KG1 (cell line): ENCODE measurements around the gene TMCO4.
"Not testable (repeated sequence)": the region's sequence is repeated elsewhere in the genome, so short reads cannot be mapped to it uniquely, and the experiment has no call there.

Experiments
- DNase-seq: peaks from one replicate; lab custom pipeline; 2025; lab: John Stamatoyannopoulos, UW

The TMCO4 gene

GRCh38 chr1:19813643-19813960, 13.9 kb upstream of the TMCO4 start:
- no peak for DNase-seq

GRCh38 chr1:19812875-19813642, 13.3 kb upstream of the TMCO4 start:
- no peak for DNase-seq

GRCh38 chr1:19811206-19811851, 11.6 kb upstream of the TMCO4 start:
- no peak for DNase-seq

- DNase-seq, result no peak
Observed at GRCh38 chr1:19809044-19809750, 9.5 kb upstream of the TMCO4 start.

GRCh38 chr1:19808351-19808750, 8.6 kb upstream of the TMCO4 start:
- no peak for DNase-seq

- no peak for DNase-seq
Observed at GRCh38 chr1:19804831-19805251, 5.1 kb upstream of the TMCO4 start.

DNA sequence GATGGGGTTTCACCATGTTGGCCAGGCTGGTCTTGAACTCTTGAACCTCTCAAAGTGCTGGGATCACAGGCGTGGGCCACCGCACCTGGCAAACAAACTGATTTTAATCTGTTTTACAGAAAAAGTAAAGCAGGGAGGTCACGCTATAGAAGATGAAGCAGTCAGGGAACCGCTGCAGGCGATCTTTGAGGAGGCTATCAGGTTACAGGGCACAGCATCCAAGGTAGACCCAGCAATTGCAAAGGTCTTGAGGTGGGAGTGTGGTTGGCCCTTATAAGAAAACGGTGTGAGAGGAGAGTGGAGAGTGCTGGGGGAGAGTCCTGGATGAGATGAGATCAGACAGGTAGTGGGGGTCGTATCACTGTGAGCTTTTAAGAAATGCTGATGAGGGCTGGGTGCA, 2.6 kb upstream of the TMCO4 start:
- no peak for DNase-seq

DNA sequence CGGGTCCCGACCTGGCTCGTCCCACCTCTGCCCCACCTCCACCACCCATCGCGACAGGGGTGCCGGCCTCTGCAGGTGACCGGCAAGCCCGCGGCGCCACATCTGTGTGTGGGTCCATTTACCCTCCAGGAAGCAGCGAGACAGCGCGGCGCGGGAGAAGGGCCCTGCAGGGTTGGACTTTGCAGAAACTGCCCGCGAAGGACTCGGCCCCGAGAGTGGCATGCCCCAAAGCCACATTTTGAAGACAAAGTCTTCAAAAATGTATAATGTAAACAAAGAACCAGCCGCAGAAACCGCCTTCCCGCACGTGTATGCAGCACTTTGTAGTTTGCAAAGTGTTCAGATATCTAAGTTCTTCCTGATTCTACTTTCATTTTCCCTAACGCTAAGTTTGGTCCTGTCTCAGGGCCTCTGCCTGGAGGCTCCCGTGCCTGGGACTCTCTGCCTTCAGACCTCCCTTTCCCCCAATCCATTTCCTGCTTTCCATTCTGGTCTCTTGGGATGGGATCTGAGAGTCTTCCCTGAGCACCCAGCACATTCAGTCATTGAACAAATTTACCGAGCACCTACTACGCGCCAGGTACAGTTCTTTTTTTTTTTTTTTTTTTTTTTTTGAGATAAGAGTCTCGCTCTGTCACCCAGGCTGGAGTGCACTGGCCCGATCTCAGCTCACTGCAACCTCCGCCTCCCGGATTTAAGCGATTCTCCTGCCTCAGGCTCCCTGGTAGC, 524 bp upstream of the TMCO4 start:
- no peak for DNase-seq

- DNase-seq, result no peak
Observed at GRCh38 chr1:19798486-19799229, 1.1 kb downstream of the TMCO4 start.

GRCh38 chr1:19797827-19798226, 1.9 kb downstream of the TMCO4 start:
- no peak for DNase-seq

GRCh38 chr1:19794583-19794982, 5.1 kb downstream of the TMCO4 start:
- no peak for DNase-seq

- no peak for DNase-seq
Observed at GRCh38 chr1:19793360-19794046, 6.2 kb downstream of the TMCO4 start.

DNA sequence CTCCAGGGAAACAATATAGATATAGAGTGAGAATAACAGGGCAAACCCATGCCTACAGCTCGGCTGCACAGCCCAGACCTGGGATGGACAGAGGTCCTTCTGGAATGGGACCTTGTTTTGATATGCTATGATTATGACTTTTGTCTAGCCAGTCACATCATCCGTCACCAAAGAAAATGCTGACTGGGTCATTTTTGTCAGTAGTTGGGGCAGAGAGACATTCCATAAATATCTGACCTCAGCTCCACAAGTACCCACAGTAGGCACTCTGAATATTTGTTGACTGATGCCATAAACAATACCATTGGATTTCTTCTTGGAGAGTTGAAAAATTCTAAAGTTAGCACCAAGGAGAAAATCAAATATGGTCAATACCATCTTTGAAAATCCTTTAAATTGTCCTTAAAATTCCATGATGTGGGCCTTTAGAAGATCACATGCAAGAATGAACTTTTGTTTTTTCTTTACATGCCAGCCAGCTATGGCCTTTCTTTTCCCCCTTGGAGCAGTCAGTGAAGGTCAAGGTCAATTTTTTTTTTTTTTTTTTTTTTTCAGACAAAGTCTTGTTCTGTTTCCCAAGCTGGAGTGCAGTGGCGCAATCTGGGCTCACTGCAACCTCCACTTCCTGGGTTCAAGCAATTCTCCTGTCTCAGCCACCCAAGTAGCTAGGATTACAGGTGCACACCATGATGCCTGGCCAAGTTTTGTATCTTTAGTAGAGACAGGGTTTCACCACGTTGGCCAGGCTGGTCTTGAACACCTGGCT, 7.3 kb downstream of the TMCO4 start:
- DNase-seq, result no peak

- not testable (repeated sequence) for DNase-seq
Observed at GRCh38 chr1:19790061-19790975, 9.4 kb downstream of the TMCO4 start.

GRCh38 chr1:19786988-19787423, 12.7 kb downstream of the TMCO4 start:
- no peak for DNase-seq

DNA sequence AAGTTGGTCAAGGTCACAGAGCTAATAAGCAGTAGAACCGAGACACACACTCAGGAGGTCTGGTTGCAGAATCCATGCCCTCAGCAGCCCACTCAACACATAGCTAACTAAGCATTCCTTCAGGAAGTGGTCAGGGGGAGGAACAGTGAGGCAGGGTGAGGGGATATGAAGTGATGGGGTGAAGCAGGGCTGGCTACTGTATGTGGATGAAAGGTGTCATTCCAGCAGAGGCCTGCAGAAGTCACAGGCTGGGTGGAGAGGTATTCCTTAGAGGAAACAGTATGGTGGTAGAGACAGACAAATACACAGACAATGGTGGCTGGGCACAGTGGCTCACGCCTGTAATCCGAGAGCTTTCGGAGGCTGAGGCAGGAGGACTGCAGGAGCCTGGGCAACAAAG, 14.1 kb downstream of the TMCO4 start:
- no peak for DNase-seq

DNA sequence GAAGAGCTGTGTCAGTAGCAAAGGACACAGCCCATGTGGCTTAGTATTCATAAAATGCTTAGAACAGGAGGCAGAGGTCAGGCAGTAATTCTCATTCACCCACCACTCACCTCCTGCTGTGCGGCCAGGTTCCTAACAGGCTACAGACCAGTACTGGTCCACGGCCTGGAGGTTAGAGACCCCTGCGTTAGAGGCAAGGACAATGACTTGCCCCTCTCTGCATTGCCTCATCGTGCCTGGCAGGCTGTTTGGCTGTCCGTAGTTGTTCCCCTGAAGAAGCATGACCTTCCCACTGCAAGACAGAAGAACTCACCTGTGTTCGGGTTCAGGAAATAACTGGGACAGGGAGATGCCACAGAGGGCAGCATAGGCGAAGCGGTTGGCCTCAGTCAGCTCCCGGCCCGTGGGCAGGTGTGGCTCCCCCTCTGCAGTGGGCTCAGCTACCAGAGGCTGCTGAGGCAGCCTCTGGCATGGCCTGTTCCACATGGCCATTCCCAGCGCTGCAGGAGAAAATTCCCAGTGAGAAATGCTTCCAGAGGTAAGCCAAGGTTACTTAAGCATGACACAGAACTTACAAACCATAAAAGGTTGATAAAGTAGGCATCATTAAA, 19.3 kb downstream of the TMCO4 start:
- DNase-seq, result no peak

DNA sequence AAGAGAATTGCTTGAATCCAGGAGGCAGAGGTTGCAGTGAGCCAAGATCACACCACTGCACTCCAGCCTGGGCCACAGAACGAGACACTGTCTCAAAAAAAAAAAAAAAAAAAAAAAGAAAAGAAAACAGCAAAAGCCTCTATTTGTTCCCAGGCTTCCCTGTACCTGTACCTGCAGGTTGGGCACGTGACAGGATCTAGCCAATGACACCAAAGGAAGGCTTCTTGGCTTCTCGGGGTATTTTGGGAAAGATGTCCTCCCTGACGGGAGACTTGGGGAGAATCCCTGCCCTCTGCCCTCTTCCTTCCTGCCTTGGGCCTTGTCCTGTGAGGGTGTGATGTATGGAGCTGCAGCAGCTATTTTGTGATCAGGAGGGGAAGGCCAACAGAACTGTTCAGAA, 22.8 kb downstream of the TMCO4 start:
- no peak for DNase-seq

DNA sequence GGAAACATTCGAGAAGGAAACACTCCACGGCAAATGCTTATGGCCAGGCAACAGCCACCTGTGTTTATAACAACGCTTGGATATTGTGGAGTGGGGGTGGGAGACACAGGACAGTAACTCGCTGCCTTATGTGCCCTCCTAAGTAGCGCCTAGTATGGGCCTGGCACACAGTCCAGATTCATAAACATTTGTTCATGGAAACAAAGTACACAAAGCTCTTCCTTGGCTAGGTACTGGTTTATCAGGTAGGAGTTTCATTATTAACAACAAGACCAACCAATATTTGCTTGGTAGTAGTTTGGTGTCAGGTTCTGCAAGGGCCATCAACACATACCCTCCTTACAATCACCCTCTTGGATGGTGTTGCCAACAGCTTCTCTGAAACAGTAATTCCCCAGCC, 23.4 kb downstream of the TMCO4 start:
- no peak for DNase-seq
